ENCODE results near the gene PHF13. TPM values are rescaled to one million over a fixed set of nuclear protein-coding genes. Genes with fewer than 3 reads are reported as not detected.
"Not testable (repeated sequence)": the region's sequence is repeated elsewhere in the genome, so short reads cannot be mapped to it uniquely, and the experiment has no call there.

The PHF13 gene
- total RNA-seq, 1 donor from 2014 or later = 14.9 TPM

GRCh38 chr1:6653436-6654290 is 40.1 kb downstream of the PHF13 start:
- no peak for DNase-seq (ENCODE audit: extremely low read depth, low read depth, low spot score)

- DNase-seq (ENCODE audit: extremely low read depth, low read depth, low spot score) = no peak
These were observed 43.6 kb downstream of the PHF13 start for GRCh38 chr1:6657138-6657537.

GRCh38 chr1:6658359-6659060 is 45.0 kb downstream of the PHF13 start:
- no peak for DNase-seq (ENCODE audit: extremely low read depth, low read depth, low spot score)

DNA sequence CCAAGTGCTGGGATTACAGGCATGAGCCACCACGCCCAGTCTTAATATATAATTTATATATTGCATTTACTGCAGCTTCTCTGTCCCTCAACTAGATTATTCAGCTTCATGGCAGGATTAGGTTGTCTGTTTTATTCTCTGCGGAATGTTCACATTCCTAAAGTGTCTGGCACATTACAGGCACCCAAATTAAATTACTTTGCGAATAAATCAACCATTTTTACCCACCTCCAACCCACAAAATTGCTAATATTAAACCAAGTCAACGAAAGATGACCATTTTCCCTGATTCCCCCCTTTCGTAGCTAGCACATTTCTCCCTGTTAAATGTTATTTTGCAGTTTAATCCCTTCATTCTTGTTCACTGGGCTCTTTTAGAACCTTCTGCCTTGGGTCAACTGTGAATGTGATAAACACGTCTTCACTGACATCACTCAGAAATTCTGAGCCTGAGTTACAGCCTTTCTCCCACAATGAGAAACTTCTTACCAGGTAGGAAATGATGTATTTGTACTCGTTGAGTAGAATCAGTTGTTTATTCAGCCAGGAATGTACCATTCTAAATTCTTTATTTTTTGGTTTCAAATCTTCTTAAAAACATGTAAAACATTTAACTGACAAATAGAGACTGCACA is 47.0 kb downstream of the PHF13 start:
- DNase-seq (ENCODE audit: extremely low read depth, low read depth, low spot score) = no peak

DNA sequence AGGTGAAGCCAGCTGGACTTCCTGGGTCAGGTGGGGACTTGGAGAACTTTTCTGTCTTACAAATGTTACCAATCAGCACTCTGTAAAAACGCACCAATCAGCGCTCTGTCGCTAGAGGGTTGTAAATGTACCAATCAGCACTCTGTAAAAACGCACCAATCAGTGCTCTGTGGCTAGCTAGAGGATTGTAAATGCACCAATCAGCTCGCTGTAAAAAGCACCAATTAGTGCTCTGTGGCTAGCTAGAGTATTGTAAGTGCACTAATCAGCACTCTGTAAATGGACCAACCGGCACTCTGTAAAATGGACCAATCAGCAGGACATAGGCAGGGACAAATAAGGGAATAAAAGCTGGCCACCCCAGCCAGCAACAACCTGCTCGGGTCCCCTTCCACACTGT is 48.9 kb downstream of the PHF13 start:
- not testable (repeated sequence) for DNase-seq (ENCODE audit: extremely low read depth, low read depth, low spot score)

DNA sequence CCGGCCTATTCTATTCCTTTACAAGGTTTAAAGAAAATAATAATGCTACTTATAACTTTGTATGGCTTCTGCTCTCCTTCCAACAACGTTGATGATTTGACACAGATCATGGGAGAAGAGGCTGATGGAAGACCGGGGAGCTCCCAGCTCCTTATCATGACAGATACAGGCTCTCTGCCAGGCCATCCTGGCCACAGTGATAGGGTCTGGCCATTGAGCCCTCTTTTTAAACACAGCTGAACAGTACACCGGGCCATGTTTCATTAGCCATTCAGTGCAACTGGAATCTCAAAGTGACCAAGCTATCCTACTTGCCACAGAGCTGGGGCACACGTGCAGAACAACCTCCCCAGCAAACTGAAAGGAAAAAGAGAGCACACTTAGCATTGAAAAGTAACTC is 53.2 kb downstream of the PHF13 start:
- DNase-seq (ENCODE audit: extremely low read depth, low read depth, low spot score) = no peak

- no peak for DNase-seq (ENCODE audit: extremely low read depth, low read depth, low spot score)
These were observed 53.6 kb downstream of the PHF13 start for GRCh38 chr1:6667139-6667538.

DNA sequence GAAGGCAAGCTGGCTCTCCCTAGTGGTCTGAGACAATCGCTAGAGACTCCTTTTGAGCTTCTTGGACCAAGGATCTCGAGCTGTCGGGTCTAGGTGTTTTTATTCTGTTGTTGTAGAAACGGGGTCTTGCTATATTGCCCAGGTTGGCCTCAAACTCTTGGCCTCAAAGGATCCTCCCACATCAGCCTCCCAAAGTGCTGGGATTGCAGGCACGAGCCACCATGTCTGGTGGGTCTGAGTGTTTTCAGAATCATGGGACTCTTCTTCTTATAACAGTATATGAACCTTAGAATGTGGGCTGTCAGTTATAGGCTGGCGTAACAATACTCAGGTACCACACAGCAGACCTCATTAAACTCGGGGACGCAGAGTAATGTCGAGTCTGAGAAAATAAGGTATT is 55.0 kb downstream of the PHF13 start:
- no peak for DNase-seq (ENCODE audit: extremely low read depth, low read depth, low spot score)

DNA sequence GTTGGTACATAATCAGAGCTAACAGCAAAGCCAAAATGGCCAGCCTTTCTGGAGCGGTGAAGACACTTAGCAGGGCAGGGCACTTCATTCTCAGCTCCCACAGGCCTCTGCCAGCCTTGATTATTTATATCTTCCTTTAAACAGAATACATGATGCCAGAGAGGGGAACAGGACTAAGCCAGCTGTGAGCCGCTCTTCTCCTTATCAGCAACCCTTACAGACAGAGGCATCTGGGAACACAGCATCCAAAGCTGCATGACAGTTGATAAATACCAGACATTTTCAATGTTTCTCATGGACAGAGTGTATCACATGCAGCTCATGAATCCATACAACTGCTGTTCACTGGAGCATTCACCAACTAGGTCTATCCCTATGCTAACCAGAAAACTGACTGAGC is 59.0 kb downstream of the PHF13 start:
- DNase-seq (ENCODE audit: extremely low read depth, low read depth, low spot score) = no peak

Other genes starting within 250 kb of the PHF13 start
- 84.0 and 102 TPM in 2 replicates for gene ACOT7, start 220.0 kb upstream of the PHF13 start, total RNA-seq
- gene HES2, start 193.8 kb upstream of the PHF13 start, total RNA-seq = 16.1 and 41.8 TPM in 2 replicates
- 0.15 and 1.1 TPM in 2 replicates for gene ESPN, start 189.0 kb upstream of the PHF13 start, total RNA-seq
- 34.5 and 57.9 TPM in 2 replicates for gene TNFRSF25, start 147.6 kb upstream of the PHF13 start, total RNA-seq
- 44.9 and 63.7 TPM in 2 replicates for gene PLEKHG5, start 122.1 kb upstream of the PHF13 start, total RNA-seq
- 19.5 and 32.1 TPM in 2 replicates for gene NOL9, start 59.2 kb upstream of the PHF13 start, total RNA-seq
- gene TAS1R1, start 58.4 kb upstream of the PHF13 start, total RNA-seq = not detected in 2 replicates
- 16.9 and 20.7 TPM in 2 replicates for gene ZBTB48, start 33.7 kb upstream of the PHF13 start, total RNA-seq
- 31.5 and 41.0 TPM in 2 replicates for gene KLHL21, start 10.9 kb upstream of the PHF13 start, total RNA-seq
- 17.9 and 19.7 TPM in 2 replicates for gene THAP3, start 11.1 kb downstream of the PHF13 start, total RNA-seq
- gene DNAJC11, start 88.1 kb downstream of the PHF13 start, total RNA-seq = 34.1 and 49.6 TPM in 2 replicates
- 85.4 and 111 TPM in 2 replicates for gene CAMTA1, start 171.7 kb downstream of the PHF13 start, total RNA-seq